ENCODE measurements around the gene C5AR2.
"Not testable (repeated sequence)": the region's sequence is repeated elsewhere in the genome, so short reads cannot be mapped to it uniquely, and the experiment has no call there.

The C5AR2 gene

GRCh38 chr19:47363758-47364531 lies 32.0 kb downstream of the C5AR2 start:
- DNase-seq (ENCODE audit: low read depth in 2 of 2) = no peak

DNA sequence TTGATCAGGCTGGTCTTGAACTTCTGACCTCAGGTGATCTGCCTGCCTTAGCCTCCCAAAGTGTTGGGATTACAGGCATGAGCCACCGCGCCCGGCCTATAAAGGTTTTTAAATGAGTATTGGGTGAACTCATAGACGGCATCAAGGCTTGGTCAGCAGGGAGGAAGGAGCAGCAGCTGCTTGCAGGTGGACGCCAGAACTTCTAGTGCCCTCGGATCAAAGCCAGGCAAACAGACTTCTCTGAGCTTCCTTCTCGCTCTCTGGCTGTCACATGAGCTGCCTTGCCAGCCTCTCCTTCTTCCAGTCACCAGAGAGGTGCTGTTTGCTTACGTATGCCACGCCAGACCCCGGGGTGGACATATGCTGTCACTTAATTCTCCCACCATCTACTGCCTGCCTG lies 33.5 kb downstream of the C5AR2 start:
- not testable (repeated sequence) for DNase-seq (ENCODE audit: low read depth in 2 of 2)

GRCh38 chr19:47370045-47370611 lies 38.2 kb downstream of the C5AR2 start:
- DNase-seq (ENCODE audit: low read depth in 2 of 2) = no peak

- no peak for DNase-seq (ENCODE audit: low read depth in 2 of 2)
These were observed 39.3 kb downstream of the C5AR2 start for GRCh38 chr19:47371261-47371660.

DNA sequence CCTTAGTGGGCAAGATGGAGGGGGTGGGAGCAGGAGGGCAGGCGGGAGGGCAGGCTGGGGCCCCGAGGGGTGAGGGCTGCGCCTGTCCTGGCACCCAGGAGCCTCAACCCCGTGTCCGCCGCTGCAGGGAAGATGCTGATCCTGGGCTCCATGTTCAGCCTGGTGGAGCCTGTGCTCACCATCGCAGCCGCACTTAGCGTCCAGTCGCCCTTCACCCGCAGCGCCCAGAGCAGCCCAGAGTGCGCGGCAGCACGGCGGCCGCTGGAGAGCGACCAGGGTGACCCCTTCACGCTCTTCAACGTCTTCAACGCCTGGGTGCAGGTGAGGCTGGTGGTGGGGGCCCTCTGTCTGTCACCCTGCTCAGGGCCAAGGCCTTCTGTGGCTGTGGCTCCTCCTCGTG lies 40.6 kb downstream of the C5AR2 start:
- no peak for DNase-seq (ENCODE audit: low read depth in 2 of 2)

DNA sequence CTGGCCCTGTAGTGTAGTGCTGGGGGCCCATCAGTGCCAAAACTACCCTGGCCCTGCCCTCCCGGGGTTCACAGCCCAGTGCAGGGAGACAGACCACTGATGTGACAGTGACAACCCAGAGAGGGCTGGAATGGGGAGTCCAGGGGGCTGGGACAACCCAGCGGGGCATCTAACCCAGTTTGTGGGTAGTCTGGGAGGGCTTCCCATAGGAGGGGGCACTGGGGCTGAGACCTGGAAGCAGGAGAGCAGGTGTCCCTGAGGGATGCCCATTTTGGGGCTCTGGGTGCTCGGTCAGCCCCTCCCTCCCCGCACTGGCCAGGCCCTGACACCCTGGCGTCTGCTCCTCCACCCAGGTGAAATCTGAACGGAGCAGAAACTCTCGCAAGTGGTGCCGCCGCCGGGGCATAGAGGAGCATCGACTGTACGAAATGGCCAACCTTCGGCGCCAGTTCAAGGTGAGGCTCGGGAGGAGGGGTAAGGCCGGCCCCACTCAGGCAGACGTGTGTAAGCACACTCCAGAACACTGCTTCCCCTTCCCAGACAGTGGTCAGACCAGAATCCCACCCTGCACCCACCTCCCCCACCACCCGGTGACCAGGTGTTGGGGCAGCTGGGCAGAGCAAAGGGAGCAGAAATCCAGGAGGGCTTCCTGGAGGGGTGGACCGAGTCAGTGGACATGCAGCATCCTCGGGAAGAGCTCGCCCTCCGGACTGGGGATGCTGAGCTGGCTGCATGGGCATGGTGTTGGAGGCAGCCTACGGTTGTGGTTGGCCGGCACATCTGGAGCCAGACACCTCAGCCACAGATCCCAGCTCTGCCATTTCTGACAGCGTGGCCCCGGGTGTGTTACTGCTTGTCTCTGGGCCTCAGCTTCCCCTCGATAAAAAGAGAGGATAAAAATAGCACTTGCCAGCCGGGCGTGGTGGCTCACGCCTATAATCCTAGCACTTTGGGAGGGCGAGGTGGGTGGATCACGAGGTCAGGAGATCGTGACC lies 41.6 kb downstream of the C5AR2 start:
- DNase-seq (ENCODE audit: low read depth in 2 of 2) = no peak

DNA sequence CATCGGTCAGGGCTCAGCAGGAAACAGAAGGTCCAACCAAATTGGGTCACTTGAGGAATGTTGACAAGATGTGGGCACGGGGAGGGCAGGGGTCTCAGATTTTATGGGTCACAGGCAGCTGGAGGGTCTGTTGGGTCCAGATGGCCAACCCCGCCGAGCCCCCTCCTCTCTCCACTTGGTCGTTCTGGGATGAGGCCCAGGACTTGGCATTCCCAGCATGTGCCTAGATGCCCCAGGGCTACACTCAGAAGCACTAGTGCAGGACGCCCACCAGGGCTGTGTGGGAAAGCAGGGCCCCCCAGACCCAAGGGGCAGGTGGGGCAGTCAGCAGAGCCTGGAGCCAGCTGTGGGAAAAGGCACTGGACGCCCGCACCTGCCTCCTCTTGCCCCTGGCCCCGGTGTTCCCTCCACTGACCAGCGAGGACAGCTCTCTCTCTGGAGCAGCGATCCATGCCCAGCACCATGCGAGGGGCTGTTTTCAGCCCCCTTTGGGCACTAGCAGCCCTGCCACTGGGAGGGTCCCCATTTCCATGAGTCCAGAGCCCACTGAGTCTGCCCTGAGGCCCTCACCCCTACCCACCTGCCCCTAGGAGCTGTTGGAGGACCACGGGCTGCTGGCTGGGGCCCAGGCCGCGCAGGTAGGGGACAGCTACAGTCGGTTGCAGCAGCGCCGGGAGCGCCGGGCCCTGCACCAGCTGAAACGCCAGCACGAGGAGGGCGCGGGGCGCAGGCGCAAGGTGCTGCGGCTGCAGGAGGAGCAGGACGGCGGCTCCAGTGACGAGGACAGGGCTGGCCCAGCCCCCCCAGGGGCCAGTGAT lies 43.1 kb downstream of the C5AR2 start:
- no peak for DNase-seq (ENCODE audit: low read depth in 2 of 2)

DNA sequence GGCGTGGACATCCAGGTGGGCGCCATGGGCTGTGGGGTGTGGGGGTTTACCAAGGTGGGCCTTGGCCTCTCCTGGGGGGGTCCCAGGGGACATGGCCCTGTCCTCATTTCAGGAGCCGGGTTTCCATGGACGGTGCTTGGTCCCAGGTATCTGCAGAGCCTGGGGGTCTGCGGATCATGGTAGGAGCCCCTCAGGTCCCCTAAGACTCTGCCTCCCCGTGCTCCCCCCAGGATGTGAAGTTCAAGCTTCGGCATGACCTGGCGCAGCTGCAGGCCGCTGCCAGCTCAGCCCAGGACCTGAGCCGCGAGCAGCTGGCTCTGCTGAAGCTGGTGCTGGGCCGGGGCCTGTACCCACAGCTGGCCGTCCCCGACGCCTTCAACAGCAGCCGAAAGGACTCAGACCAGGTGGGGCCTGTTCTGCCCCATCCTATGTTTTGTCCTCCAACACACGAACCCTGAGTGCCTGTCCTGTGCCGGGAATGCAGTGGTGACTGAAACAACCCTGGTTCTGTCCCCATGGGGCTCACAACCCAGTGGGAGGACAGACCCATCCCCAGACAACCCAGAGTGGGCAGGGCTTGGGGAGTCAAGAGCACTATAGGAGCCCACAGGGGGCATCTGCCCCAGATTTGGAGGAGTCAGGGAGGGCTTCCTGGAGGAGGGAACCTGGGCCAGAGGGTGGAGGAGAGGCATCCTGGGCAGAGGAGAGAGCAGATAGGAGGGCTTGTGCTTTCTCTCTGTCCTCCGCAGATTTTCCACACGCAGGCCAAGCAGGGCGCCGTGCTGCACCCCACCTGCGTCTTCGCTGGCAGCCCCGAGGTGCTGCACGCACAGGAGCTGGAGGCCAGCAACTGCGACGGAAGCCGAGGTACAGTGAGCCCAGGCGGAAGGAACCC lies 44.0 kb downstream of the C5AR2 start:
- DNase-seq (ENCODE audit: low read depth in 2 of 2) = no peak

- no peak for DNase-seq (ENCODE audit: low read depth in 2 of 2)
These were observed 44.7 kb downstream of the C5AR2 start for GRCh38 chr19:47376589-47377144.

DNA sequence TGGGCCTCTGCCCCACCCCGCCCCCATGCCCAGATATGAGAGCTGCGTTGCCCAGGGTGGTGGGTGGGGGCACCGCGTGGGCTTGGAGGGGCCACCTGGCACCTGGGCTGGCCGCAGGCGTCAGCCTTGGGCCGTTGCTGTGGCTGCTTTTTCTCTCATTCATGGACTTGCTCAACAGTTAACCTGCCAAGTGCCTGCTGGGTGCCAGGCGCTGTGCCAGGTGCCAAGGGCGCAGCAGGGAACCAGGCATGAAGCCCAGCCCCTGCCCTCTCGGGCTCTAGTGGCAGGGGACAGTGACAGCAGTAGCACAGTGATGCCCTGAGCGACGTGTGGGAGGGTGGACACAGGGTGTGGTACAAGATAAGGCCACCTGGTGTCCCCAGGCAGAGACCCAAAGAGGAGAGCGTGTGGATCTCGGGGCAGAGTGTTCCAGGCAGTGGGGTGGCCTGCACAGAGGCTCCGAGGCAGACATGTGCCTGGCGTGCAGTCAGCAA lies 45.3 kb downstream of the C5AR2 start:
- DNase-seq (ENCODE audit: low read depth in 2 of 2) = no peak

- DNase-seq (ENCODE audit: low read depth in 2 of 2) = no peak
These were observed 45.8 kb downstream of the C5AR2 start for GRCh38 chr19:47377801-47378200.

DNA sequence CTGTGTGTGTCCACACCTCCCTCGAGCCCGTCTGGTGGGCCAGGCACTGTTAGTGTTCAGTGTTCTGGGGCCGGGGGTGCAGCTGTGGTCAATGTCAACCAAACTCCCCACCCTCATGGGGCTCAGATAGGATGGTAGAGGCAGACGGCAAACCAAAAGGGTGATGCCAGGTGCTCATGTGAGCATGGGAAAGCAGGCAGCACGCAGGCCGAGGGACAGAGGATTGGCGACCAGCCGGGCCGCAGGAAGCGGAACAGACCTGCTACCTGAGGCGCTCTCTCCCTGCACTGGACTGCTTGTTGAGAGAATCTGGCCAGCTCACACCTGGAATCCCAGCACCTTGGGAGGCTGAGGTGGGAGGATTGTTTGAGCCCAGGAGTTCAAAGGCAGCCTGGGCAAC lies 46.3 kb downstream of the C5AR2 start:
- no peak for DNase-seq (ENCODE audit: low read depth in 2 of 2)

DNA sequence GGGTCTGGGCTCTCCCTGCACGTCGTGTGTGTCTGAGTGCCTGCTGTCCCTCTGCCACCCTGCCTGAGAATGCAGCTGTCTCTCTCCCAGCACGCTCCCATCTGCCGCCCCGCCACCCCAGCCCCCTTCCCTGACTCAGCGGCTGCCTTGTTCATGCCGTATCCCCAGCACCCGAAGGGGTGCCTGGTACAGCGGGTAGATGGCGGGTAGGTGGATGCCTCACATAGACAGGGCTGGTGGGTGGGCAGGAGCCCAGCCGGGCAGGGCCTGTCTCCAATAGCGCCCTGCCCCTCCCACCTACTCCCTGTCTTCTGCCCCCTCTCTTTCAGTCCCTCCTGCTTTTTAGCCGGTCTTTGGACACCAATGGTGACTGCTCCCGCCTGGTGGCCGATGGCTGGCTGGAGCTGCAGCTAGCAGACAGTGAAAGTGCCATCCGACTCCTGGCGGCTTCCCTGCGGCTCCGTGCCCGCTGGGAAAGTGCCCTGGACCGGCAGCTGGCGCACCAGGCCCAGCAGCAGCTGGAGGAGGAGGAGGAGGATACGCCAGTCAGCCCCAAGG lies 47.5 kb downstream of the C5AR2 start:
- no peak for DNase-seq (ENCODE audit: low read depth in 2 of 2)

DNA sequence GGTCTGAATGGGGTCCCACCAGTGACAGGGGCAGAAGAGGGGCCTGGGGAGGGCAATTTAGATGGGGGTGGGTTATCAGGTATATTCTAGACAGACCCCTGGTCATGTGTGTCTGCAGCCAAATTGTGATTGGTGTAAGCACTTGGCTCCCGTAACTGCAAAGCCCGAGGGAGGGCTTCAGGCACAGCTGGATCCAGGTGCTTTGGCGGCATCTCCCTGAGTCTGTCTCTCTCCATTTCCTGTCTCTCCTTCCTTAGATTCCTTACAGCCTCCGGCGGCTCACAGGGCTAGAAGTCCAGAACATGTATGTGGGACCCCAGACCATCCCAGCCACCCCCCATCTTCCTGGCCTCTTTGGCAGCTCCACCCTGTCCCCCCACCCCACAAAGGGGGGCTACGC lies 48.6 kb downstream of the C5AR2 start:
- DNase-seq (ENCODE audit: low read depth in 2 of 2) = no peak

GRCh38 chr19:47381121-47381520 lies 49.1 kb downstream of the C5AR2 start:
- no peak for DNase-seq (ENCODE audit: low read depth in 2 of 2)

GRCh38 chr19:47381653-47382279 lies 49.8 kb downstream of the C5AR2 start:
- DNase-seq (ENCODE audit: low read depth in 2 of 2) = no peak

GRCh38 chr19:47383890-47384289 lies 51.9 kb downstream of the C5AR2 start:
- DNase-seq (ENCODE audit: low read depth in 2 of 2) = not testable (repeated sequence)

- DNase-seq (ENCODE audit: low read depth in 2 of 2) = not testable (repeated sequence)
These were observed 52.6 kb downstream of the C5AR2 start for GRCh38 chr19:47384533-47384932.

DNA sequence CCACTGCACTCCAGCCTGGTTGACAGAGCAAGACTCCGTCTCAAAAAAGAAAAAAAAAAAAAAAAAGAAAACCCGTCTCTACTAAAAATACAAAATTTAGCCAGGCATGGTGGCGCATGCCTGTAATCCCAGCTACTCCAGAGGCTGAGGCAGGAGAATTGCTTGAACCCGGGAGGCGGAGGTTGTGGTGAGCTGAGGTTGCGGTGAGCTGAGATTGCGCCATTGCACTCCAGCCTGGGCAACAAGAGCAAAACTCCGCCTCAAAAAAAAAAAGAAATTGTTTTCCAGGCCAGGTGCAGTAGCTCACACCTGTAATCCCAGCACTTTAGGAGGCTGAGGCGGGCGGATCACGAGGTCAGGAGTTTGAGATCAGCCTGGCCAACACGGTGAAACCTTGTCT lies 54.6 kb downstream of the C5AR2 start:
- not testable (repeated sequence) for DNase-seq (ENCODE audit: low read depth in 2 of 2)
